ENCODE results near the gene SCYL2.
"Not testable (repeated sequence)": the region's sequence is repeated elsewhere in the genome, so short reads cannot be mapped to it uniquely, and the experiment has no call there.

The SCYL2 gene

GRCh38 chr12:100263131-100263530, 3.8 kb upstream of the SCYL2 start:
- no peak for DNase-seq (ENCODE audit: low spot score)

GRCh38 chr12:100265107-100265506, 1.9 kb upstream of the SCYL2 start:
- not testable (repeated sequence) for DNase-seq (ENCODE audit: low spot score)

- DNase-seq (ENCODE audit: low spot score), result no peak
Measured at GRCh38 chr12:100265732-100266584, 1.0 kb upstream of the SCYL2 start.

- no peak for DNase-seq (ENCODE audit: low spot score)
Measured at GRCh38 chr12:100266585-100266834, 467 bp upstream of the SCYL2 start.

- peak; percentile 13 for DNase-seq (ENCODE audit: low spot score)
Measured at GRCh38 chr12:100267603-100268281, 765 bp downstream of the SCYL2 start.

DNA sequence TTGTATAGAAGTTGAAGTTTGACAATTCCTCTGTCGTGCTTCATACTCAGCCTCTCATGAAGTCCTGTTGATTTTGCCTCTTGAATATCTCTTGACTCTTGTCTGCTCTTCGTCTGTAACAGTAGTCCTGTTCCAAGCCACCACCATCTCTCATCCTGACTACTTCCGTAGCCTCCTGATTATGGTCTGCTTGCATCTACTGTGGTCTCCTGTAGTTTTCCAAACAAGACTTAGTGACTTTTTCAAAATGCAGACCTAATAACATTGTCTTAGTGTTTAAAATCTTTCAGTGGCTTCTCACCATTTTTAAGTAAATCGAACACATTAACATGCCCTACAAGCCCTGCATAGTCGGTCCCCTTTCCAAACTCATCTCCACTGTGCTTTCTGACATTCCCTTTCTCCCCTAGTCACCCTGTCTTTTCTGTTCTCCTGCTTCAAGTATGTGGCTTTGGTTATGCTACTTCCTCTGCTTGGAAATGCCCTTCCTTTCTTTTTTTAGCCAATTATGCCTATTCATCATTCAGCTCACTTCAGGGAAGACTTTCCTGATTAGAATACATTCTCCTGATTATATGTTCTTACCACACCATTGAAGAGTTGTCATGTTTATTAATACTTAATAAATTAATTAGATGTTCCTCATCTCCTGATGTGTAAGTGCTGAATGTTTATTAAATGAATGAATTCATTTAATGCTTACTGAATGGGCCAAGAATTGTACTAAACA, 2.0 kb downstream of the SCYL2 start:
- no peak for DNase-seq (ENCODE audit: low spot score)

DNA sequence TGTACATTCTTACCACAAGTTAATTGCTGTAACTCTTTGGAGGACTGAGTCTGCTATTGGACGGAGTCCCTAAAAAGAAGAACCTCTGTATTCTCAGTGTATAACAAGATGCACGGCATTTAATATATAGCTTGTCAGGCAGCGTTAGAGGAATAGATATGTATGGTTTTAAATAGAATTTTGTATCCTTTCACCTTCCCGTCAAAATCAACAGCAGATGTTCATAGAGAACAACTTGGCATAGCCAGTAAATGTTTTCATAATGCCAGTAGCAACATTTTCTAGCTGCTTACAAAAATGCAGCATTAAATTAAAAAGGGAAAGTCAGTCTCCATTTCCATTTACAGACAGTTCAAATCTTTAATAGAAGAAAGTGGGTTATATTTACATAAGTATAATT, 6.8 kb downstream of the SCYL2 start:
- DNase-seq (ENCODE audit: low spot score), result no peak

- DNase-seq (ENCODE audit: low spot score), result no peak
Measured at GRCh38 chr12:100274291-100274690, 7.3 kb downstream of the SCYL2 start.

DNA sequence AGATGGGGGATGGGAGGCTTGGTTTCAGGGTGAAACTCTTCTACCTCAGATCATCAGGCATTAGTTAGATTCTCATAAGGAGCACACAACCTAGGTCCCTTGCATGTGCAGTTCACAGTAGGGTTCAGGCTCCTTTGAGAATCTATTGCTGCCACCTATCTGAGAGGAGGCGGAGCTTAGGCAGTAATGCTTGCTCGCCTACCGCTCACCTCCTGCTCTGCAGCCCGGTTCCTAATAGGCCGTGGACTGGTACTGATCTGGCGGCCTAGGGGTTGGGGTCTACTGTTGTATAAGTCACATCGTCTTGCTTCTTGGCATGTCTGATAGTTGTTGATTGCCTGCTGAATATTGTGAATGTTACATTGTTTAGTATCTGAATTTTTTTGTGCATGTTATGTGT, 12.2 kb downstream of the SCYL2 start:
- DNase-seq (ENCODE audit: low spot score), result no peak

DNA sequence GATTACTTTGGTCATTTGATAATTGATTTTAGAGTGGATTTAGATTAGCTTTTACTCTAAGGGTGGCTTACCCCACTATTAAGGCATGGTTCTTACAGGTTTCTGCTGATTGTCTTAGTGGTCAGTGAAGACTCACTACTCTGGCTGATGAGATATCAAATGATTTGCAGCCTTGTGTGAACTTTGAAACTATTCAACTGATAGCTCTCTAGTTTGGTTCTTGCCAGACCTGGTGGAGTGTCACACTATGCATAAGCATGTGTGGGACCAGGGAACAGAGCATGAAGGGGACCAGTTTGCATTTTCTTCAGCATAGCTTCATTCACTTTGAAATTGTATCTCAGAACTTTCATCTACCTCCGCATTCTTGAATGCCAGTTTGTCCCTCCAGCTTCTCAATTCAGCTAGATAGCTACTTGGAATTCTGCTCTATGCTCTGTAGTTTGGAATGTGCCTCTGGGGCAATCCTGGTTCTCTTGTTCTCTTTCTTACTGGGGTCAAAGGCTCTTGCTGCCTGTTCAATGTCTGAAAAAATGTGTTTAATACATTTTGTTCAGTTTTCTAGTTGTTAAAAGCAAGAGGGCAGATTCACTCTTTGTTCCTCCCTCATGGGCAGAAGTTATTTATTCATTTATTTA, 12.7 kb downstream of the SCYL2 start:
- DNase-seq (ENCODE audit: low spot score), result no peak

DNA sequence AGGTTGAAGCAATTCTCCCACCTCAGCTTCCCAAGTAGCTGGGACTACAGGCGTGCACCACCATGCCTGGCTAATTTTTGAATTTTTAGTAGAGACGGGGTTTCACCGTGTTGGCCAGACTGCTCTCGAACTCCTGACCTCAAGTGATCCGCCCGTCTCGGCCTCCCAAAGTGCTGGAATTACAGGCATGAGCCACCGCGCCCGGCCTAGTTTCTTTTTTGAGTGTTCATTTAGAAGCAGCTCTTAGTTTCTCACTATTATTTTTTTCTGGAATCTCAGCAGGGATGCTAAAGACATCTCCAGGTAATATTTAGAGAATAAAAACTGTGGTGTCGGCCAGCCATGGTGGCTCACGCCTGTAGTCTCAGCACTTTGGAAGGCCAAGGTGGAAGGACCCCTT, 17.6 kb downstream of the SCYL2 start:
- not testable (repeated sequence) for DNase-seq (ENCODE audit: low spot score)

- no peak for DNase-seq (ENCODE audit: low spot score)
Measured at GRCh38 chr12:100289038-100289437, 22.1 kb downstream of the SCYL2 start.

- DNase-seq (ENCODE audit: low spot score), result no peak
Measured at GRCh38 chr12:100290016-100290415, 23.0 kb downstream of the SCYL2 start.

GRCh38 chr12:100293017-100293416, 26.0 kb downstream of the SCYL2 start:
- DNase-seq (ENCODE audit: low spot score), result no peak

GRCh38 chr12:100294366-100294765, 27.4 kb downstream of the SCYL2 start:
- not testable (repeated sequence) for DNase-seq (ENCODE audit: low spot score)

- DNase-seq (ENCODE audit: low spot score), result no peak
Measured at GRCh38 chr12:100295764-100296555, 29.0 kb downstream of the SCYL2 start.

DNA sequence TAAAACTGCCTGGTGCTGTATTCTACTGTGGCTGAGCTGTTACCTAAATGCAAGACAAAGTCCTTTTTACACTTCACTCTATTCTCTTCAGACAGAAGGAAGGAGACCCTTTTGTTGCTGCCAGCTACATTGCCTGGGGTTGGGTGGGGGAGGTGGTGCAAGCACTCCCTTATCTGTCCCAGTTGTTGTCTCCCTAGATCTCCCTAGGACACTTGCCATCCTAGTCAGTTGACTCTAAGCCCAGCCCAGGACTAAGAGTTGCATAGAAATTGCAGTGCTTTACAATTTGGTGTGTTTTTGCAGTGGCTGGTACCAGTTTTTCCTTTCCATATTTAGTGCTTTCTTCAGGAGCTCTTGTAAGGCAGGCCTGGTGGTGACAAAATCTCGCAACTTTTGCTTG, 35.1 kb downstream of the SCYL2 start:
- no peak for DNase-seq (ENCODE audit: low spot score)

- no peak for DNase-seq (ENCODE audit: low spot score)
Measured at GRCh38 chr12:100303831-100304230, 36.9 kb downstream of the SCYL2 start.

DNA sequence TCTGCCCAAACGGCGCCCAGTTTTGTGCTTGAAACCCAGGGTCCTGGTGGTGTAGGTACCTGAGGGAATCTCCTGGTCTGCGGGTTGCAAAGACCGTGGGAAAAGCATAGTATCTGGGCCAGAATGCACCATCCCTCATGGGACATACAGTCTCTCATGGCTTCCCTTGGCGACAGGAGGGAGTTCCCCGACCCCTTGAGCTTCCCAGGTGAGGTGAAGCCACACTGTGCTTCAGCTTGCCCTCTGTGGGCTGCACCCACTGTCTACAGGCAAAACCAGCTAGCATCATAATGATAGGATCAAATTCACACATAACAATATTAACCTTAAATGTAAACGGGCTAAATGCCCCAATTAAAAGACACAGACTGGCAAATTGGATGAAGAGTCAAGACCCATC, 37.4 kb downstream of the SCYL2 start:
- not testable (repeated sequence) for DNase-seq (ENCODE audit: low spot score)

DNA sequence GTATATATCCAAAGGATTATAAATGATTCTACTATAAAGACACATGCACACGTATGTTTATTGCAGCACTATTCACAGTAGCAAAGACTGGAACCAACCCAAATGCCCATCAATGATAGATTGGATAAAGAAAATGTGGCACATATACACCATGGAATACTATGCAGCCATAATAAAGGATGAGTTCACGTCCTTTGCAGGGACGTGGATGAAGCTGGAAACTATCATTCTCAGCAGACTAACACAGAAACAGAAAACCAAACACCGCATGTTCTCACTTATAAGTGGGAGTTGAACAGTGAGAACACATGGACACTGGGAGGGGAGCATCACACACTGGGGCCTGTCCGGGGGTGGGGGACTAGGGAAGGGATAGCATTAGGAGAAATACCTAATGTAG, 41.2 kb downstream of the SCYL2 start:
- DNase-seq (ENCODE audit: low spot score), result not testable (repeated sequence)

- DNase-seq (ENCODE audit: low spot score), result no peak
Measured at GRCh38 chr12:100311317-100311716, 44.3 kb downstream of the SCYL2 start.

- DNase-seq (ENCODE audit: low spot score), result no peak
Measured at GRCh38 chr12:100317371-100317770, 50.4 kb downstream of the SCYL2 start.
